Muscle layer of colon (tissue), 2 donors: Measurements from ENCODE around the gene FNDC3B.

Experiments used
- H3K27ac ChIP-seq: one replicate; pipeline ENCODE4 v1.7.0; 2013; ENCODE audit warnings: low read depth, mild to moderate bottlenecking, low read length, moderate library complexity
- H3K27me3 ChIP-seq, 2 donors: one replicate each; pipeline ENCODE4 v1.7.0; 2013; ENCODE audit warnings: low read length in 2 of 2, mild to moderate bottlenecking in 2 of 2; ENCODE audit not compliant: insufficient read depth in 2 of 2, control insufficient read depth in 1 of 2
- H3K36me3 ChIP-seq: one replicate; pipeline ENCODE4 v1.7.0; 2013; ENCODE audit warnings: mild to moderate bottlenecking, low read length; ENCODE audit not compliant: insufficient read depth
- H3K4me1 ChIP-seq: one replicate; pipeline ENCODE4 v1.7.0; 2013; ENCODE audit warnings: mild to moderate bottlenecking, low read length; ENCODE audit not compliant: insufficient read depth
- H3K4me3 ChIP-seq, 2 donors: one replicate each; pipeline ENCODE4 v1.7.0; 2013; ENCODE audit warnings: low read length in 2 of 2, low read depth in 1 of 2, mild to moderate bottlenecking in 1 of 2, moderate library complexity in 1 of 2
- H3K9ac ChIP-seq: one replicate; pipeline ENCODE4 v1.7.0; 2013; ENCODE audit warnings: low read length
- H3K9me3 ChIP-seq: one replicate; pipeline ENCODE4 v1.7.0; 2013; ENCODE audit warnings: mild to moderate bottlenecking, low read length
- donor health status: abdominal sarcoma.
- donor health status: Adenocarcinoma of cecum.

Gene FNDC3B

DNA sequence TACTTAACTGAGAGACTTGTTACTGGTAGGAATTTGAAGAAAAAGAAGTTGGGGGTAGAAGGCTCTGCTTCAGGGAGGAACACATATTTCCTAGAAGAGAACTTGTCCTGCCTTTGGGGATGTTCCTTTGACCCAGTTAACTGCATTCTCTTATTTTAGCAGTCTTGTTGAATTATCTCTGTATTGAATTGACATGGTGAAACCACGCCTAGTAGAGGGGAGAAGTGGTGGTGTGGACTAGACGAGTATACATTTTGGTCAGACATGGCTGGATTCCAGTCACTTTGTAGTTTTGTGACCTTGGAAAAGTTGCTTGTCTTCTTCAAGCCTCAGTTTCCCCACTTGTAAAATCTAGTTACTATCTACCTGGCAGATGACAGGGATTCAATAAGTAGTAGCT is 87.8 kb downstream of the FNDC3B start:
- Histone ChIP-seq H3K27me3 (no peaks in the 10 kb centered on the region), H3K4me1 (peaks cover 55% of the 10 kb centered on the region), H3K9ac (no peak overlapping the region), H3K9me3 (no peaks in the 10 kb centered on the region), H3K4me3 (no peak overlapping the region), H3K36me3 (no peaks in the 10 kb centered on the region), H3K27ac (peak overlapping the region; percentile 57)

DNA sequence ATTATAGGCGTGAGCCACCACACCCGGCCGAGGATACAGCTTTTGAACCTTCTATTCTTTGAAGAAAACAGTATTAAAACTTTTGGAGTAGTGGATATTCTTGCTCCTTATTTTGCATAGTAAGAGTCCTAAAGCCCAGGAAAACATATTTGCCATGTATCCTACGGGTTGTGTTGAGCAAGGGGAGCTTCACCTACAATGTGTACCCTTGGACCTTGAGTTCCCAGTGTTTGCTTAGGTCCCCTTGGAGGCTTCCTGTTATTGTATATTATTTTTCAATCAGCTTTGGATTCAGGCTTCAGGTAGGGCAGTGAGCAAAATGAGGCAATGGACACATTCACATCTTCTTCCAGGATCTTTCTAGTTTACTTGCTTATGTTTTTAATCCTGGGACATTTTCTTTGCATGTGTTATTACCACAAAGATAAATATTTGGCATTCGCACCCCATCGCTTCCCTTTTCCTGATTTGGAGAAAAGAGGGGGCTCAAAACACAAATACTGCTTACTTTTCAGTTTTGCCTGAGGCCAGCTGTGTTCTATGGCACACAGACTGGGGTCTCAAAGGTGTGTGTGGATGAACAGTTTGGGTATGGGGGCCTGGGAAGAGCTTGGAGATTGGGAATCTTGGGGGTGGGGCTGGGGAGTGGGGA is 88.7 kb downstream of the FNDC3B start:
- no peak overlapping the region for H3K27ac ChIP-seq

DNA sequence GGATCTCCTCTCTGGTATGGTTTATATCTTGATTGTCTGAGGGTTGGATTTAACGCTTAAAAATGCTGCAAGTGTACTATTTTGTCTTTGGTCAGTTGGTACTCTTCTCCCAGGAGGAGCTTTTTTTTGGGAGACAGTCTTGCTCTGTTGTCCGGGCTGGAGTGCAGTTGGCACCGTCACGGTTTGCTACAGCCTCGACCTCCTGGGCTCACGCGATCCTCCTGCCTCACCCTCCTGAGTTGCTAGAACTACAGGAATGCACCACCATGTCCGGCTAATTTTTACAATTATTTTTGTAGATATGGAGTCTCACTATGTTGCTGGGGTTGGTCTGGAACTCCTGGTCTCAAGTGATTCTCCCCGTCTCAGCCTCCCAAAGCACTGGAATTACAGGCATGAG is 89.5 kb downstream of the FNDC3B start:
- Histone ChIP-seq H3K9ac (no peak overlapping the region), H3K9me3 (no peaks in the 10 kb centered on the region), H3K4me1 (peaks cover 53% of the 10 kb centered on the region), H3K4me3 (no peak overlapping the region), H3K27me3 (no peaks in the 10 kb centered on the region), H3K36me3 (no peaks in the 10 kb centered on the region), H3K27ac (no peak overlapping the region)

More for the DNA sequence above, 88.7 kb downstream of the FNDC3B start:
- Histone ChIP-seq H3K9ac (no peak overlapping the region), H3K27me3 (no peaks in the 10 kb centered on the region), H3K4me3 (no peak overlapping the region), H3K9me3 (no peaks in the 10 kb centered on the region), H3K36me3 (no peaks in the 10 kb centered on the region), H3K4me1 (peaks cover 50% of the 10 kb centered on the region)

DNA sequence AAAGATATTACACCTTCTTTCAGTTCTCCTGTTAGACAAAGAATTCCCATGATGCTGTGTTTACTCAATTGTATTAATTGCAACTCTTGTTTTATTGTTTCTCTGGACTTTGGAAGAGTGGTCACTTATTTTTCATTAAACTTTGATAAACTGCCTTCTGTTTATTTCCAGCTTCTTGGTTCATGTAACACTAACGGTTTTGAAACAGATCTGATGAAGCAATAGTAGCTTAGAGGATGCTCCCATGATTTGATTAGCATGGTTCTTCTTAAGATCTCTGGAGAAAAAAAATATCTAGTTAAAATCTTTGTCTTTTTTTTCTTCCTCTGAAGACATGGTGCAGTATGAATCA is 90.1 kb downstream of the FNDC3B start:
- no peak overlapping the region for H3K9ac ChIP-seq
- no peak overlapping the region for H3K4me3 ChIP-seq
- H3K27me3 ChIP-seq = no peaks in the 10 kb centered on the region
- peaks cover 53% of the 10 kb centered on the region for H3K4me1 ChIP-seq
- H3K27ac ChIP-seq = no peak overlapping the region
- no peaks in the 10 kb centered on the region for H3K36me3 ChIP-seq
- no peaks in the 10 kb centered on the region for H3K9me3 ChIP-seq

DNA sequence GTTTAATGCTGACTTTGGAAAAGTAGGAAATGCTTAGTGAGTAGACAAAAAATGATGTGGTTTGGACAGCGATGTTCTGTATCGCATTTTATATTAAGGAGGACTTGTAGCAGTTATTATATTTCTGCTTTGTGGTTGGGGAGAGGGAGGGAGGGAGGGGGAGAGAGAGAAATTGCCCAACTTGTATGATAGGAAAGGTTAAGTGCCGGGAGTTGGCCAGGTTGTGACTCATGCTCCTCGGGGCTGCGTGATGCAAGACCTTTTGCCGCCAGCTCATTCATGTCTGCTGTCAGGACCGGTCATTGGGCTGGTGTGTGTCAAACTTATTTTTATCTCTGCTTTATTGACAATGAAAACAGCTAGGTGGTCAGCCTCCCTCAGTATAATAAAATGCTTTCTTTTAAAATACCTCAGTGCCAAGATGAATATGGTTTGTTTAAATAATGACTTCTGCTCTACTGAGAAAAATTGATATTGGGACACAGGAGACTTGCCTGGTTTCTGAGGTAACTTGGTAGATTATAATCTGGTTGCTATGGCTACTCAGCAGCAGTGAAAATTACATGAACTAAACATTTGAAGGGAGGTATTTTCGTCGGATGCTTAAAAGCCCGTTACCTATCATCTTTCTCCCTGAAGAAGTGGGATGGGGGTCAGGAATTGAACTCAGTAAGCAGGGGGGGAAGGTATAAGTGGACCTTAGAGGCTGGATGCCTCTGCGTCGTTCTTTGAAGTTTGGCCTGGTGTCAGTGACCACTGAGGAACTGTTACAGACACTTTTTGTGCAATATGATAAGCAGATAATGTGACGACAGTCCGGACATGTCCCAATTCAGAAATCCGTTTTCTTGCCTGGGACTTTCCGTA is 90.7 kb downstream of the FNDC3B start:
- no peaks in the 10 kb centered on the region for H3K36me3 ChIP-seq
- no peaks in the 10 kb centered on the region for H3K9me3 ChIP-seq
- no peak overlapping the region for H3K27ac ChIP-seq
- H3K9ac ChIP-seq = no peak overlapping the region
- no peaks in the 10 kb centered on the region for H3K27me3 ChIP-seq
- H3K4me3 ChIP-seq = no peak overlapping the region
- peaks cover 55% of the 10 kb centered on the region for H3K4me1 ChIP-seq

DNA sequence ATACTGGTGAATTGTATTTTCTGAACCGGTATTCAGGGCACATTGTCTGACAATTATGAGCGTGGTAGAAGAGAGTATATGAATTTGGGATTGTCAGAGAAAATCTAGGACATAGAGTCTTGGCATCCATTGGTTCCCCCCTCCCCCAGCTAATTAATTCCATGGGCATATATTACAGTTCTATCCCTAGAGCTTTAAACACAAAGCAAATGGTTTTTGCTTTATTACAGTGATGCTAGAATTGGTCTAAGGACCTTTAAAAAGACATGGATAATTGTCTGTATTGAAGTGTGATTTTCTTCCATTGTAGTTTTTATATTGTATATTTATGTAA is 91.3 kb downstream of the FNDC3B start:
- Histone ChIP-seq H3K4me1 (peaks cover 55% of the 10 kb centered on the region), H3K36me3 (peaks cover 4% of the 10 kb centered on the region), H3K4me3 (no peak overlapping the region), H3K27ac (no peak overlapping the region), H3K27me3 (no peaks in the 10 kb centered on the region), H3K9ac (no peak overlapping the region), H3K9me3 (no peaks in the 10 kb centered on the region)

DNA sequence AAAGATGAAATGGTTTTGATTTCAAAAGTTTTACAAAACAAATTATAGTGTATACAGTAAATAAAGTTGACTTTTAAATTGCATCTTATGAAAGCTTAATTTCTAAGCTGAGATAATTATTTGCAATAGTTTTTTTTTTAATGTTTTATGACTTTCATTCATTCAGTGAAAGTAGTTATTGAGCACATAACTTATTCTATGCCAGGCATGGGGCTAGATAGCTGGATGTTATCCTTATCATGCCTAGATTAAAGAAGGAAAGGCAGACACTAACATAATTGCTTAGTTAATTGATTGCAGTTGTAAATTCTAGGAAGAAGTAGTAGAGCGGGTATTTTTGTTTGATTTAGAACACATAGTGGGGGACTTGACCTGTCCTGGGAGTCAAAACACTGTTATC is 92.4 kb downstream of the FNDC3B start:
- H3K9me3 ChIP-seq = no peaks in the 10 kb centered on the region
- H3K4me3 ChIP-seq = no peak overlapping the region
- H3K4me1 ChIP-seq = peaks cover 49% of the 10 kb centered on the region
- H3K36me3 ChIP-seq = peaks cover 6% of the 10 kb centered on the region
- H3K27me3 ChIP-seq = no peaks in the 10 kb centered on the region
- H3K27ac ChIP-seq = no peak overlapping the region
- H3K9ac ChIP-seq = no peak overlapping the region

DNA sequence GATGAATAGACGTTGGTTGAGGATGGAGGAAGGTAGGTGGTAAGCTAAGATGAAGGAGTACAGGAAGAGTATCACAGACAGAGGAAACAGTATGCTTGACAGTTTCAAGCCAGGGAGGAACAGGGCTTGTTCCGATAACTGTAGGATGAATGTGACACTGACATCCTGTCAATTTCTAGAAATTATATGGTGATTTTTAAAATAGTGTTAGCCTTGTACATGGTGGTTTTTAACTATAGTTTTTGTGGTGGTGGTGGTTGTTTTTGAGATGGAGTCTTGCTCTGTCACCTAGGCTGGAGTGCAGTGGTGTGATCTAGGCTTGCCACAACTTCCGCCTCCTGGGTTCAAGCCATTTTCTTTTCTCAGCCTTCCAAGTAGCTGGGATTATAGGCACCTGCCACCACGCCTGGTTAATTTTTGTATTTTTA is 92.8 kb downstream of the FNDC3B start:
- no peaks in the 10 kb centered on the region for H3K9me3 ChIP-seq
- no peaks in the 10 kb centered on the region for H3K27me3 ChIP-seq
- H3K4me3 ChIP-seq = no peak overlapping the region
- no peak overlapping the region for H3K27ac ChIP-seq
- peaks cover 45% of the 10 kb centered on the region for H3K4me1 ChIP-seq
- peaks cover 6% of the 10 kb centered on the region for H3K36me3 ChIP-seq
- no peak overlapping the region for H3K9ac ChIP-seq

DNA sequence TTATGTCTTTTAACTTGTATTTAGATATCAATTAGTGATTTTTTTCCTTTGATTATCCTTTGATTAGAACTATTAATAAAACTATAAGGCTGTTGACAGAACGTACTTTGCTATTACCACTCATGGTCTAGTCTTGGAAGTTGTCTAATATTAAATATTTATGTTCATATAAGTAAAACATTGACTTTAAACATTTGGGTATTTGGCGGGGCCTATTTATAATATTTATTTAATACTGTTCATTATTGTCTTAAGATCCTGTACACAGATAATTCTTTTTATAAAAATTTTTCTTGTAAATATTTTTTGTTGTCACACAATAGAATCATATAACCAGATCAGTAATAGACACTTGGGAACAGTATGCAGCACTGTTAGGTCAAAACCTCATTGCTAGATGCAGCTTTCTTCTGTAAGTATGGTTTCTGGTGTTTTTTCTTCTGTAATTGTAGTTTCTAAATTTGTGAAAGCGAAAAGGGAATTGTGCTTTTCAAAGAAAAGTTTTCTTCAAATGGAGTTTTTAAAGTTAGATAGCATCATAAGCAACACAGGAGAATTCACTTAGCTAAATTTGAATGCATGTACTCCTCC is 93.4 kb downstream of the FNDC3B start:
- no peak overlapping the region for H3K4me3 ChIP-seq
- no peak overlapping the region for H3K9ac ChIP-seq
- peaks cover 45% of the 10 kb centered on the region for H3K4me1 ChIP-seq
- no peak overlapping the region for H3K27ac ChIP-seq
- no peaks in the 10 kb centered on the region for H3K9me3 ChIP-seq
- no peaks in the 10 kb centered on the region for H3K27me3 ChIP-seq
- peaks cover 6% of the 10 kb centered on the region for H3K36me3 ChIP-seq

DNA sequence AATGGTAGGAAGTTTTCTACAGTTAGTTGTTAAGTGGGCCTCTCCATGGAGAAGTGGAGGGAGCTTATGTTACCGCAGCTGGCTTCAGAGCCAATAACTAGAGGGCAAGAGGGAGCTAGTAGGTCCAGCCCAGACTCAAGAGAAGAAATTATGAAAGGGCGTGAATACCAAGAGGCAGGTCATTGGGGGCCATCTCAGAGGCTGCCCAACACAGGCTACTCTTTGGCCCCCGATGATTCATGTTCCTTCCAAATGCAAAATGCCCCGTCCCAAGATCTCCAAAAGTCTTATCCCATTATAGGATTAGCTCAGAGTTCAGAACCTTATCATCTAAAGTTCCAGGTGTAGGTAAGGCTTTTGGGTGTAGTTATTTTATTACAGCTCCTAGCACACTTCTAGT is 94.5 kb downstream of the FNDC3B start:
- peaks cover 41% of the 10 kb centered on the region for H3K4me1 ChIP-seq

DNA sequence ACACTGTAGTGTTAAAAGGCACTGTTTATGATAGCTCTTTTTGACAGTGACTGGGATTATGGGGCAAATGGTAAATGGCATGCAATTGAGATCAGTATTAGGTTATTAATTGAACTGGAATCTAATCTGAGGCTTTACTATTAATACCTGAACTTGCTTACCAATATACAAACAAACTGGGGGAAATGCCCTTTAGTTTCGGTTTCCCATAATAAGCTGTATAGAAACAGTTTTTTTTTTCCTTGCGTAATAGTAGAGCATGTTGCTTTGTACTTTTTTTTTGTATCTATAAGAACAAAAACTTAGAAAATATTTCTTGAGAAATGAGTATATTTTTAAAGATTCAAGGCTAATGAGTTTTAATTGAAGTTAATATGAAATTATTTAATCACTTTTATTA is 95.0 kb downstream of the FNDC3B start:
- Histone ChIP-seq H3K27me3 (no peaks in the 10 kb centered on the region), H3K9ac (no peak overlapping the region), H3K4me3 (no peak overlapping the region), H3K9me3 (no peaks in the 10 kb centered on the region), H3K4me1 (peaks cover 41% of the 10 kb centered on the region), H3K27ac (no peak overlapping the region), H3K36me3 (peaks cover 6% of the 10 kb centered on the region)

More for the DNA sequence above, 94.5 kb downstream of the FNDC3B start:
- Histone ChIP-seq H3K9ac (no peak overlapping the region), H3K4me3 (no peak overlapping the region), H3K27me3 (no peaks in the 10 kb centered on the region), H3K9me3 (no peaks in the 10 kb centered on the region), H3K27ac (no peak overlapping the region), H3K36me3 (peaks cover 6% of the 10 kb centered on the region)
